Caco-2 (cell line): ENCODE data around the gene TBC1D2B. TPM values are rescaled to one million over a fixed set of nuclear protein-coding genes. Genes with fewer than 3 reads are reported as not detected.

Experiments used
- BruUV-seq: library from RNA; stranded (reverse); fragments of 400-500 nt; replicated peaks from 2 replicates; lab custom pipeline; 2021; lab: Mats Ljungman, UMichigan
- CTCF ChIA-PET: fragments of 300-600 bp; sonication (Branson Sonifier 250); formaldehyde crosslinking; loops from one replicate; lab custom pipeline; 2022; ENCODE audit warnings: antibody characterized with exemption; lab: Charles Lee
- POLR2A ChIA-PET: fragments of 300-600 bp; sonication (Branson Sonifier 250); formaldehyde crosslinking; loops from one replicate; lab custom pipeline; 2022; ENCODE audit warnings: antibody characterized with exemption; lab: Charles Lee
- DNase-seq, 2 experiments: peaks; one replicate each; pipeline versions ENCODE4 v3.0.0 to v3.0.0-alpha.2; 2020 to 2022
- H3K27me3 ChIP-seq: replicated peaks from 2 replicates; pipeline ENCODE4 v1.6.0; 2011; ENCODE audit warnings: low read length; ENCODE audit not compliant: control insufficient read depth, insufficient read depth
- H3K36me3 ChIP-seq: 2 replicates; pipeline ENCODE4 v1.5.1; 2011; ENCODE audit warnings: low read length; ENCODE audit not compliant: control insufficient read depth, insufficient read depth
- H3K4me1 ChIP-seq: fragments of 250-450 bp; sonication (Bioruptor Pico); 2 replicates; pipeline ENCODE4 v1.5.1; 2020; ENCODE audit warnings: mild to moderate bottlenecking
- H3K4me3 ChIP-seq: 2 replicates; pipeline ENCODE4 v1.5.1; 2011; ENCODE audit warnings: low read depth, mild to moderate bottlenecking, control low read depth, low read length
- H3K9me3 ChIP-seq: fragments of 250-450 bp; sonication (Bioruptor Pico); 2 replicates; pipeline ENCODE4 v1.5.1; 2020; ENCODE audit warnings: mild to moderate bottlenecking, moderate library complexity
- H3K27ac Mint-ChIP-seq: one replicate; pipeline ENCODE4 v1.8.0; 2022; ENCODE audit warnings: mixed read lengths; ENCODE audit not compliant: unreplicated experiment
- H3K27me3 Mint-ChIP-seq: one replicate; pipeline ENCODE4 v1.8.0; 2022; ENCODE audit warnings: mixed read lengths; ENCODE audit not compliant: insufficient read depth, unreplicated experiment
- H3K36me3 Mint-ChIP-seq: one replicate; pipeline ENCODE4 v1.8.0; 2022; ENCODE audit warnings: mild to moderate bottlenecking, mixed read lengths; ENCODE audit not compliant: insufficient read depth, unreplicated experiment
- H3K4me1 Mint-ChIP-seq: one replicate; pipeline ENCODE4 v1.8.0; 2022; ENCODE audit warnings: low read depth, mixed read lengths; ENCODE audit not compliant: unreplicated experiment
- H3K4me3 Mint-ChIP-seq: one replicate; pipeline ENCODE4 v1.8.0; 2022; ENCODE audit warnings: mild to moderate bottlenecking, moderate library complexity, mixed read lengths; ENCODE audit not compliant: unreplicated experiment
- H3K9me3 Mint-ChIP-seq: one replicate; pipeline ENCODE4 v1.8.0; 2022; ENCODE audit warnings: mixed read lengths; ENCODE audit not compliant: unreplicated experiment
- intact Hi-C: fragments of 100-400 bp; cut with micrococcal nuclease; formaldehyde crosslinking; loops from one replicate; pipeline ENCODE4 v1.10.0; 2022; ENCODE audit not compliant: unreplicated experiment
- total RNA-seq: library from RNA; stranded (reverse); gene quantifications from 2 replicates; pipeline ENCODE4 v1.2.3, GENCODE V29; 2022
- TF ChIP-seq, protein P1 (sequence below), 2 experiments: fragments of 200-600 bp in 1 of 2; IDR thresholded peaks; 1 replicate in 1 of 2; 2 replicates in 1 of 2; pipeline versions ENCODE4 v1.5.1 to v1.8.0; 2011 to 2022; ENCODE audit warnings: antibody characterized with exemption in 1 of 2, control low read depth in 1 of 2, inconsistent platforms in 1 of 2, low read depth in 1 of 2, low read length in 1 of 2, mild to moderate bottlenecking in 1 of 2, moderate library complexity in 1 of 2; ENCODE audit not compliant: insufficient read depth in 1 of 2, severe bottlenecking in 1 of 2, unreplicated experiment in 1 of 2

TBC1D2B gene
- total RNA-seq, 1 experiment from 2014 or later = 18.3 TPM

DNA sequence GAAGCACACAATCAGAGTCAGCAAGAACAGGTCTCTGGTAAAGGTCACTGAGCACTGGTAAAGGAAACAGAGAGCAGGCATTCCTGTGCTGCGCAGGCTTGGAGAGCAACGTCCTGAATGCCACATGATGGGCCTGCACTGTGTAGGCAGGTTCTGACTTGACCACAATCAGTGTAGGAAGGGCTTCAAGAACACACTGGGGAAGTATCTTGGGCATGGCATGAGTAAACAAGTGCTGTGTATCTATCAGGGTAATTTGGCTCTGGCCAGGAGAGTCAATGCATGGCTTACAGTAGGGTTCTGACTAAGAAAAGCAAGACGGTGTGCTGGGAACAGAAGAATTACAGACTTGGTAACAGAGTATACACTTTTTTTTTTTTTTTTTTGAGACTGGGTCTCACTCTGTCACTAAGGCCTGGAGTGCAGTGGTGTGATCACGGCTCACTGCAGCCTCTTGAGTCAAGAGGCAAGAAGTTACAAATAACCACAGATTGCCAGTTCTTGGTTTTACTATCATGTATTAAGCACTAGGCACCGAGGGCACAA lies 30.6 kb downstream of the TBC1D2B start:
- no peaks in the 10 kb centered on the region for H3K9me3 Mint-ChIP-seq
- Histone ChIP-seq H3K9me3 (no peaks in the 10 kb centered on the region), H3K27me3 (no peaks in the 10 kb centered on the region), H3K4me1 (peaks cover 19% of the 10 kb centered on the region), H3K4me3 (no peak overlapping the region), H3K36me3 (no peaks in the 10 kb centered on the region)
- no peaks in the 10 kb centered on the region for H3K36me3 Mint-ChIP-seq
- no TSS peak for BruUV-seq
- H3K27ac Mint-ChIP-seq = no peak overlapping the region
- CTCF ChIA-PET = no interaction called here
- TF ChIP-seq, protein P1, sequence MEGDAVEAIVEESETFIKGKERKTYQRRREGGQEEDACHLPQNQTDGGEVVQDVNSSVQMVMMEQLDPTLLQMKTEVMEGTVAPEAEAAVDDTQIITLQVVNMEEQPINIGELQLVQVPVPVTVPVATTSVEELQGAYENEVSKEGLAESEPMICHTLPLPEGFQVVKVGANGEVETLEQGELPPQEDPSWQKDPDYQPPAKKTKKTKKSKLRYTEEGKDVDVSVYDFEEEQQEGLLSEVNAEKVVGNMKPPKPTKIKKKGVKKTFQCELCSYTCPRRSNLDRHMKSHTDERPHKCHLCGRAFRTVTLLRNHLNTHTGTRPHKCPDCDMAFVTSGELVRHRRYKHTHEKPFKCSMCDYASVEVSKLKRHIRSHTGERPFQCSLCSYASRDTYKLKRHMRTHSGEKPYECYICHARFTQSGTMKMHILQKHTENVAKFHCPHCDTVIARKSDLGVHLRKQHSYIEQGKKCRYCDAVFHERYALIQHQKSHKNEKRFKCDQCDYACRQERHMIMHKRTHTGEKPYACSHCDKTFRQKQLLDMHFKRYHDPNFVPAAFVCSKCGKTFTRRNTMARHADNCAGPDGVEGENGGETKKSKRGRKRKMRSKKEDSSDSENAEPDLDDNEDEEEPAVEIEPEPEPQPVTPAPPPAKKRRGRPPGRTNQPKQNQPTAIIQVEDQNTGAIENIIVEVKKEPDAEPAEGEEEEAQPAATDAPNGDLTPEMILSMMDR (IDR thresholded peaks at IDR 0.05; ENCODE audit: insufficient read depth in 1 of 2, low read depth in 1 of 2, low read length in 1 of 2, severe bottlenecking in 1 of 2, unreplicated experiment in 1 of 2) = no peak
- peaks cover 3% of the 10 kb centered on the region for H3K4me1 Mint-ChIP-seq
- POLR2A ChIA-PET = no interaction called here
- no peaks in the 10 kb centered on the region for H3K27me3 Mint-ChIP-seq
- no peak overlapping the region for H3K4me3 Mint-ChIP-seq
- no peak for DNase-seq
- intact Hi-C loops = no loop called here

DNA sequence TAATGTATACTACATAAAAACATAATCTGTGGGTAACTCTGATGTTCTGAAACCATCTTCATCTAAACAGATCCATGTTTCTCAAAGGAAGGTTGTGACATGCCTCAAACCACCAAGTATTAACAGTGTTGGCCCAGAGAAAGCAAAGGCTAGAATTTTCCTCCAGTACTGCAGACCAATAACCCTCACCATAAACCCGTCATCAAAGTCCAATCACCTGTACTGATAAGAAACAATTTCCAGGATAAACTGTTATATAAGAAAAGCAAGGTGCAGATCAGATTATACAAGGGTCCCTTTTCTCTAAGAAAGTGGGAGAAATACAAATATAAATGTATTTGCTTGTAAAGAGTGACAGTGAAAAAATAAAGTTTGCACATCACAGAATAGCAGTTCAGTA lies 32.3 kb downstream of the TBC1D2B start:
- Mint-ChIP-seq H3K4me1 (no peaks in the 10 kb centered on the region), H3K4me3 (no peak overlapping the region), H3K27ac (no peak overlapping the region), H3K27me3 (no peaks in the 10 kb centered on the region), H3K36me3 (no peaks in the 10 kb centered on the region), H3K9me3 (no peaks in the 10 kb centered on the region)
- POLR2A ChIA-PET = no interaction called here
- TF ChIP-seq, protein P1 (IDR thresholded peaks at IDR 0.05; ENCODE audit: insufficient read depth in 1 of 2, low read depth in 1 of 2, low read length in 1 of 2, severe bottlenecking in 1 of 2, unreplicated experiment in 1 of 2) = no peak
- DNase-seq = no peak
- Histone ChIP-seq H3K4me1 (peaks cover 2% of the 10 kb centered on the region), H3K27me3 (no peaks in the 10 kb centered on the region), H3K9me3 (no peaks in the 10 kb centered on the region), H3K36me3 (no peaks in the 10 kb centered on the region), H3K4me3 (no peak overlapping the region)
- CTCF ChIA-PET = interaction anchor here (0.6 kb wide), 1 partner anchor 41 kb away, joined by 3 read pairs; no protein-coding TSS in a partner anchor
- no TSS peak for BruUV-seq
- intact Hi-C loops = no loop called here

DNA sequence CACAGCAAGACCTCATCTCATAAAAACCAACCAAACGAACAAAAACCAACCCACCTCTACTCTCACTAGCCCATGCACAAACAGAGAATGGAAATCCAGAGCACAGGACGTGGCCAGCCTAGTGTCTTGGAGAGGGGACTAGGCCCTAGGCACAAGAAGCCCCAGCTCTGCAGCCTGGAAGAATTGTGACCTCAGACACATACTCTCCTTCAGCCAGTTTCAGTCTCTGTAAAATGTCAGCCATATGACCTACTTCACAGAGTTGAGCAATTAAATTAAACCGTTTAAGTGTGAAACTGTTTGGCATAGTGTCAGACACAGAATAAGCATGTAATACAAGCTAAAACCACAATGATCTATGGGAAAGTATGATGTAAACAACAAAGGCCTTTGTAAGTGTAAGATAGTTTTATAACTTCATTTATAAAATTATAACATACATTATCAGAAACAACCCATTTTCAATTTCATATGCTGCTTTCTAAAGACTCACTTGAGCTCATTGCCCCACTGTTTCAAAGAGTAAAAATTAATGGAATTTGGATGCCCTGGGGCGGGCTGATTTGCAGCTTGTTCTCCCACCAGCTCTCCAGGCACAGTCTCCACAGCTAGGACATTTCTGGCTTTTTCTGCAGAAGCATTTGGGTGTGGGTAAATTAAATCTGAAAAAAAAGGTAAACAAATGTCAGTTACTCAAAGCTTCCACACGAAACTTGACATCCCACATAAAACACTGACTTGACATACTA lies 32.9 kb downstream of the TBC1D2B start:
- Mint-ChIP-seq H3K27ac (no peak overlapping the region), H3K36me3 (no peaks in the 10 kb centered on the region), H3K4me1 (no peaks in the 10 kb centered on the region), H3K9me3 (no peaks in the 10 kb centered on the region), H3K27me3 (no peaks in the 10 kb centered on the region), H3K4me3 (no peak overlapping the region)
- BruUV-seq = no TSS peak
- TF ChIP-seq, protein P1 (IDR thresholded peaks at IDR 0.05; ENCODE audit: insufficient read depth in 1 of 2, low read depth in 1 of 2, low read length in 1 of 2, severe bottlenecking in 1 of 2, unreplicated experiment in 1 of 2) = no peak
- no peaks in the 10 kb centered on the region for H3K9me3 ChIP-seq
- H3K36me3 ChIP-seq = no peaks in the 10 kb centered on the region
- DNase-seq = no peak
- no peaks in the 10 kb centered on the region for H3K4me1 ChIP-seq
- H3K4me3 ChIP-seq = no peak overlapping the region
- ChIA-PET CTCF (interaction anchor here (0.6 kb wide), 1 partner anchor 41 kb away, joined by 3 read pairs; no protein-coding TSS in a partner anchor), POLR2A (no interaction called here)
- intact Hi-C loops = no loop called here
- H3K27me3 ChIP-seq = no peaks in the 10 kb centered on the region
